Aorta (tissue), 5 donors: ENCODE results near the gene TIGD1. TPM values are rescaled to one million over a fixed set of nuclear protein-coding genes. Genes with fewer than 3 reads are reported as not detected.

Experiments
- ATAC-seq: fragments of 200-7000 bp; cut with Tn5 transposase; one replicate; pipeline ENCODE4 v1.9.1; 2022; ENCODE audit warnings: moderate library complexity; ENCODE audit not compliant: low FRiP score
- DNase-seq, 2 donors: peaks; one replicate each; pipeline ENCODE4 v3.0.0-alpha.2; 2020
- H3K27ac ChIP-seq, 2 donors: one replicate each; pipeline ENCODE4 v1.5.1; 2013; ENCODE audit warnings: low read length in 2 of 2, mild to moderate bottlenecking in 2 of 2, moderate library complexity in 2 of 2, control low read depth in 1 of 2, inconsistent platforms in 1 of 2, low read depth in 1 of 2
- H3K27me3 ChIP-seq, 2 donors: one replicate each; pipeline ENCODE4 v1.6.1; 2013; ENCODE audit warnings: control low read depth in 1 of 2, low read length in 1 of 2, mild to moderate bottlenecking in 1 of 2, moderate library complexity in 1 of 2; ENCODE audit not compliant: insufficient read depth in 2 of 2, control insufficient read depth in 1 of 2
- H3K36me3 ChIP-seq, 2 donors: one replicate each; pipeline ENCODE4 v1.6.1; 2013; ENCODE audit warnings: control low read depth in 1 of 2, low read length in 1 of 2, mild to moderate bottlenecking in 1 of 2; ENCODE audit not compliant: insufficient read depth in 2 of 2, control insufficient read depth in 1 of 2
- H3K4me1 ChIP-seq, 2 donors: one replicate each; pipeline ENCODE4 v1.6.1; 2013; ENCODE audit warnings: low read length in 2 of 2, control low read depth in 1 of 2, mild to moderate bottlenecking in 1 of 2, moderate library complexity in 1 of 2; ENCODE audit not compliant: insufficient read depth in 2 of 2, control insufficient read depth in 1 of 2
- H3K4me3 ChIP-seq, 2 donors: one replicate each; pipeline ENCODE4 v1.5.1; 2013; ENCODE audit warnings: low read length in 2 of 2, control low read depth in 1 of 2, mild to moderate bottlenecking in 1 of 2
- H3K9me3 ChIP-seq: one replicate; pipeline ENCODE4 v1.6.1; 2013; ENCODE audit warnings: mild to moderate bottlenecking, low read length; ENCODE audit not compliant: control insufficient read depth
- whole genome bisulfite sequencing, 2 donors: extraction: QIAGEN DNeasy Blood & Tissue Kit; methylation state at CpG; one replicate each; pipeline ENCODE4 v1.1.7; 2013; 5-methylcytosine and 5-hydroxymethylcytosine counted together
- intact Hi-C, 2 donors: fragments of 100-400 bp; cut with DNase I; formaldehyde crosslinking; loops; one replicate each; pipeline versions ENCODE4 v1.14.2 to v1.15.0; 2022
- polyA plus RNA-seq, 2 donors: library from polyadenylated mRNA; stranded (reverse); fragments of 200-250 nt; gene quantifications; one replicate each; pipeline ENCODE4 v1.2.3, GENCODE V29; 2013
- total RNA-seq, 2 donors: library from RNA; stranded (reverse); fragmentation: NEBNext Ultra II Directional; extraction: Animal tissue kit (Norgen Biotek cat#: 25700); gene quantifications; one replicate each; pipeline ENCODE4 v1.2.1, GENCODE V29; 2021
- donor health status: healthy with polysubstance abuse.
- donor health status: Bipolar disorder and iron deficiency.
- donor health status: DM: no; HTN: no; CAD: no.
- donor health status: DM: no; HTN: no; CAD: no.
- donor health status: DM: yes; HTN: yes; CAD: no.

The TIGD1 gene
- total and polyA plus RNA-seq, 4 donors, result 0.50 to 3.3 (median 2.1) TPM

DNA sequence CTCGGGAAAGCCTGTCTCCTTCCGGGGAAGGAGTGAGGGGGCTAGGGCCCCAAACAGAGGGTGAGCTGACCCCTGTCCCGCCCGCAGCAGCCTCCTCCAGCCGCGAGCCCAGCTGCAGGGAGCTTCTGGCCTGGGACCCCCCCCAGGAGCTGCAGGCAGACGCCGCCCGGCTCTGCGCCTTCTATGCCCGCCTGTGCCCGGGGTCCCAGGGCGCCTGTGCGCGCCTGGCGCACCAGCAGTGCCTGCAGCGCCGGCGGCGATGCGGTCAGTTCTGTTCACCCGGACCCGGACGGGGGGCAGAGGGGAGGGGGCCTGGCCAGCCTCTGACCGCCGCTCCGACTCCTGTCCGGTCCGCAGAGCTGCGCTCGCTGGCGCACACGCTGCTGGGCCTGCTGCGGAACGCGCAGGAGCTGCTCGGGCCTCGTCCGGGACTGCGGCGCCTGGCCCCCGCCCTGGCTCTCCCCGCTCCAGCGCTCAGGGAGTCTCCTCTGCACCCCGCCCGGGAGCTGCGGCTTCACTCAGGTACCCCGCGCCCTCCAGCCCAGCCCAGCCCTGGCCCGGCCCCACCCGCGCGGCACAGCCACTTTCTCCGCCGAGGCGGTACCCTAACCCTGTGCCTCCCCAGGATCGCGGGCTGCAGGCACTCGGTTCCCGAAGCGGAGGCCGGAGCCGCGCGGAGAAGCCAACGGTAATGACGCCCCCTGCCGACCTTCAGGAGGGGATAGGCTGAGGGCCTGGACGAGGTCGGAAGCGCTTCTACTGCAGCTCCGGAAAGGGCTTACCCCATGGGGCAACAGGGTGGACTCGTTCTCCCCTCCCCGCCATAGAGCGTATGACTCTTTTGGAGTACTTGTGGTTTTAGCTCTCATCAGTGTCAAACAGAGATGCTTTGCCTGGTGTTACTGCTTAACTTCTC is 26.4 kb downstream of the TIGD1 start:
- ATAC-seq (no peak), DNase-seq (no peak)
- Histone ChIP-seq H3K4me3 (no peak overlapping the region), H3K9me3 (no peaks in the 10 kb centered on the region), H3K27me3 (no peaks in the 10 kb centered on the region), H3K36me3 (no peaks in the 10 kb centered on the region), H3K4me1 (no peaks in the 10 kb centered on the region), H3K27ac (no peak overlapping the region)
- WGBS, 2 donors, result 1% methylated on average over 68 to 75 of the region's 75 CpGs
- intact Hi-C loops, result loop anchor here in 1 of 2 donors (10.0 kb wide), 1 partner anchor 619 kb away; no protein-coding TSS in a partner anchor

DNA sequence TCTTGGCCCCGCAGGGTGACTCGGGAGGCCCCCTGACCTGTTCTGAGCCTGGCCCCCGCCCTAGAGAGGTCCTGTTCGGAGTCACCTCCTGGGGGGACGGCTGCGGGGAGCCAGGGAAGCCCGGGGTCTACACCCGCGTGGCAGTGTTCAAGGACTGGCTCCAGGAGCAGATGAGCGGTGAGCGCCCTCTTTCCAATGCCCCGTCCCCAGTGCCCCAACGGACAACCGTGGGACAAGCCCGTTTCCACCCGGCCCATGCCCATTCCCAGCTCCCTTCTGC is 27.0 kb downstream of the TIGD1 start:
- H3K4me3 ChIP-seq, result no peak overlapping the region
- DNase-seq (no peak), ATAC-seq (no peak)
- H3K4me1 ChIP-seq, result no peaks in the 10 kb centered on the region
- H3K36me3 ChIP-seq, result no peaks in the 10 kb centered on the region
- WGBS, 2 donors, result 12 to 14% methylated on average over 15 to 16 of the region's 16 CpGs
- H3K27me3 ChIP-seq, result no peaks in the 10 kb centered on the region
- no peaks in the 10 kb centered on the region for H3K9me3 ChIP-seq
- no peak overlapping the region for H3K27ac ChIP-seq
- intact Hi-C loops, result loop anchor here in 1 of 2 donors (10.0 kb wide), 1 partner anchor 619 kb away; no protein-coding TSS in a partner anchor

DNA sequence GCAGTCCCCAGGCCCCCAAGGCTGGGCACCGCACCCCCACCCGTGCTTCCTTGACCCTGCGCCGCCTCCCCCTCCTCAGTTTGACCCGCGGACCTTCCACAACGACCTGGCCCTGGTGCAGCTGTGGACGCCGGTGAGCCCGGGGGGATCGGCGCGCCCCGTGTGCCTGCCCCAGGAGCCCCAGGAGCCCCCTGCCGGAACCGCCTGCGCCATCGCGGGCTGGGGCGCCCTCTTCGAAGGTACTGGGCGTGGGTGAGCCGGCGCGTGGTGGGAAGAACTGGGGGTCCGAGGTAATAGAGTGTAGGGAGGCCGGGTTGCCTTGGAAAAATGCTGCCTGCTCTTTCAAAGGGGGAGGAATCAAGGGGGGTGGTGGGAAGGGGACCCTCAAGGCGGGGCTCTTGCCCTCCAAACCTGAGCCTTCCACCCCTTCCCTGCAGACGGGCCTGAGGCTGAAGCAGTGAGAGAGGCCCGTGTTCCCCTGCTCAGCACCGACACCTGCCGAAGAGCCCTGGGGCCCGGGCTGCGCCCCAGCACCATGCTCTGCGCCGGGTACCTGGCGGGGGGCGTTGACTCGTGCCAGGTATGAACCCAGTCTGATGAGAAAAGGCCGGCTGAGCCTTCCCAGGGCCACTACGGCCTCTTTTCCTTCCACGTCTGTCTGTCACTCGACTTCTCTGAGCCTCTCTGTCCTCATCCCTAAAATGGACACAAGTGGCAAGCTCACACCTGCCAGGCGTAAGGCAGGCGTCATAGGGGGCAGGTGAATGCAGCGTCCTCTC is 27.5 kb downstream of the TIGD1 start:
- Histone ChIP-seq H3K4me1 (no peaks in the 10 kb centered on the region), H3K9me3 (no peaks in the 10 kb centered on the region), H3K27ac (no peak overlapping the region), H3K4me3 (no peak overlapping the region), H3K36me3 (no peaks in the 10 kb centered on the region), H3K27me3 (no peaks in the 10 kb centered on the region)
- DNase-seq, result no peak
- intact Hi-C loops, result loop anchor here in 1 of 2 donors (10.0 kb wide), 1 partner anchor 618 kb away; no protein-coding TSS in a partner anchor
- no peak for ATAC-seq
- WGBS, 2 donors, result 14 to 17% methylated on average over 40 to 46 of the region's 46 CpGs

DNA sequence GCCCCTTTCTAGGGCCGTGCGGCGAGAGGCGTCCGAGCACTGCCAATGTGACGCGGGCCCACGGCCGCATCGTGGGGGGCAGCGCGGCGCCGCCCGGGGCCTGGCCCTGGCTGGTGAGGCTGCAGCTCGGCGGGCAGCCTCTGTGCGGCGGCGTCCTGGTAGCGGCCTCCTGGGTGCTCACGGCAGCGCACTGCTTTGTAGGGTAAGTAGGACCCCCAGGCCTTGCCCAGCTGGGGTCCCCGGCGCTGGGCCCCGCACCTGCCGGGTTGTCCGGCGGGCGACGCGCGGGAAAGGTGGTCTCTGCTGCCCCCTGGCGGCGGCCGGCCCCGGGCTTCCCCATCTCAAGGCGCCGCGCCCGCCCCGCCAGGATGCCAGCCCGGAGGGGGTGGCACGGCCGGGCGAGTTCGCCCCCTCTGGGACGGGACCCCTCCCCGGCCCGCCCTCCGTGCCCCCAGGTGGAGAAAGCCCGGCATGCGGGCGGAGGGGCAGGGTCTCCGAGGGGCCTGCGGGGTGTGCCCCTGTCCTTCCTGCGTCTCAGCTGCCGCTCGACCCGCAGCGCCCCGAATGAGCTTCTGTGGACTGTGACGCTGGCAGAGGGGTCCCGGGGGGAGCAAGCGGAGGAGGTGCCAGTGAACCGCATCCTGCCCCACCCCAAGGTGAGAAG is 28.3 kb downstream of the TIGD1 start:
- Histone ChIP-seq H3K9me3 (no peaks in the 10 kb centered on the region), H3K4me3 (no peak overlapping the region), H3K27ac (no peak overlapping the region), H3K27me3 (no peaks in the 10 kb centered on the region), H3K36me3 (no peaks in the 10 kb centered on the region), H3K4me1 (no peaks in the 10 kb centered on the region)
- DNase-seq, result peak; percentile 61 to 91
- 3 to 4% methylated on average over 51 to 66 of the region's 66 CpGs for WGBS, 2 donors
- ATAC-seq, result no peak
- intact Hi-C loops, result loop anchor here in 1 of 2 donors (10.0 kb wide), 1 partner anchor 617 kb away; no protein-coding TSS in a partner anchor

DNA sequence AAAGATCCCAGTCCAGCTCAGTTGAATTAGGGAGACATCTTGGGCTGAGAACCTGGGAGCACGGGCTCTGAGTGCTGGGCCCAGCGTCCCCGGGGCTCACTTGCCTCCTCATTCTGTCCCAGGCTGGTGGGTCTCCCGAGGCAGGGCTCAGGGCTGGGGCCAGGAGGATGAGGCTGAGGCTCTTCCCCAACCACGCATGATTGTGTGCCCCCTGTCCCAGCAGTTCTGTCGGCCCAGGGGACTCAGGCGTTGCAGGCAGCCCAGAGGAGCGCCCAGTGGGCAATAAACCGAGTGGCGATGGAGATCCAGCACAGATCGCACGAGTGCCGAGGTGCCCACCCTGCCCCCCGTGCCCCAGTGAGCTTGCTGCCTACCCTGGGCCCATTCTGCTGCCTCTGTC is 29.3 kb downstream of the TIGD1 start:
- 91 to 92% methylated on average over 14 of the region's 14 CpGs for WGBS, 2 donors
- intact Hi-C loops, result loop anchor here in 1 of 2 donors (10.0 kb wide), 1 partner anchor 616 kb away; no protein-coding TSS in a partner anchor
- ATAC-seq (no peak), DNase-seq (no peak)
- H3K9me3 ChIP-seq, result no peaks in the 10 kb centered on the region
- H3K4me1 ChIP-seq, result no peaks in the 10 kb centered on the region
- H3K27me3 ChIP-seq, result no peaks in the 10 kb centered on the region
- no peaks in the 10 kb centered on the region for H3K36me3 ChIP-seq
- H3K4me3 ChIP-seq, result no peak overlapping the region
- no peak overlapping the region for H3K27ac ChIP-seq

DNA sequence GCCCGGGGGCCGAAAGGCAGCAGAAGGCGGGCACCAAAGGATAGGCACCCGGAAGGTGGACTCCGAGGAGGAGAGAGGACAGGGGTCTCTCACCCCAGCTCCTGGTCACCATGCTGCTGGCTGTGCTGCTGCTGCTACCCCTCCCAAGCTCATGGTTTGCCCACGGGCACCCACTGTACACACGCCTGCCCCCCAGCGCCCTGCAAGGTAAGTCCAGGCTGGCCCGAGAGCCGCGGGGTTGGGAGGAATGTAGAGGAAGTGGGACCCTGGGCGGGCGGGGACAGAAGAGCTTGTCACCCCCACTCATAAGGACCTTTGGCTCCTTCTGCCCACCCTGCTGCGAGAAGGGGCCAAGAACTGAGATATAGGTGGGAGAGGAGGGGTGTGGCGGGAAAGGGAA is 29.9 kb downstream of the TIGD1 start:
- intact Hi-C loops, result loop anchor here in 1 of 2 donors (10.0 kb wide), 1 partner anchor 616 kb away; no protein-coding TSS in a partner anchor
- H3K4me1 ChIP-seq, result no peaks in the 10 kb centered on the region

DNA sequence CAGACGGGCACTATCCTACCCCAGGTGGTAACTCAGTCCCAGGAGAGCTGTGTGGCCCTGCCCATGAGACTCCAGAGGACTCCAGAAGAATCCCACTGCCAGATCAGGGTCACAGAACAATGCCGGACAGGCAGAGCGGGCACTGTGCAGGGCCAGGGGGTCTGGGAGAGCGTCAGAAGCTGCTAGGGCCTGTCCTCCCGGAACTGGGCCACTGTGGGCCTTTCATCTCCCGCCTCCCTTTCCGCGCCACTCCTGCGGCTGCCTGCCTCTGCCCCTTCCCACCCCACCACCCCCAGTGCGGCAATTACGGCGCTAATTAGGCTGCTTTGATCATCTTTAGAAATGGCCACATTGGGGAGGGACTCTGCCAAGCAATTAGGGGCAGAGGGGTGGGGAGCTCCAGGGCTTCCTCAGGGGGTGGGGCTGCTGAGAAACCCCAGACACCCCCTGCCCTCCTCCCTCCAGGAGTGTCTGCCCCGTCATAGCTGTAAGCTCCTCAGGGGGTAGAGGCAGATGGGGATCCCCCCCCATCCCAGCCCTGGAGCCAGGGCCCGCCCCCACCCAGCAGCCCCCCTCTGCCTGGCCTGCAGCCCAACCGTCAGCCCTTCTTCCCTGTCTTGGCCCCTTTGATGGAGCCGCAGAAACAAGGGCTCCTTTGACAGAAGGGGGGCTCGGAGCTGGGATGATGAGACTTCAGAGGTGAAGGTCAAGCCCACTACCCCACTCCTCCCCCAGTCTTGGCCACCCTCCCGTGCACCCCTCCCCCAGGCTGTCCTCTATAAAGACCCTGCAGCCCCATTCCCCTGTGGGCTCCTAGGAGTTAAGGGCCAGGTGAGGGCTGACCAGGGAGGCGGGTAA is 30.5 kb downstream of the TIGD1 start, which contains the start of gene PRSS56:
TSS of gene PRSS56 (plus strand) at position 808 of the 858 bp plus-strand sequence. CDS start 211 bp downstream, outside the sequence.
- ATAC-seq, result no peak

More for the DNA sequence above, 29.9 kb downstream of the TIGD1 start:
- 69 to 71% methylated on average over 15 of the region's 15 CpGs for WGBS, 2 donors
- no peaks in the 10 kb centered on the region for H3K27me3 ChIP-seq
- ATAC-seq (no peak), DNase-seq (no peak)
- no peak overlapping the region for H3K27ac ChIP-seq
- no peak overlapping the region for H3K4me3 ChIP-seq
- H3K9me3 ChIP-seq, result no peaks in the 10 kb centered on the region
- H3K36me3 ChIP-seq, result no peaks in the 10 kb centered on the region

More for the DNA sequence above, 30.5 kb downstream of the TIGD1 start, which contains the start of gene PRSS56:
- Histone ChIP-seq H3K4me1 (no peaks in the 10 kb centered on the region), H3K9me3 (no peaks in the 10 kb centered on the region), H3K36me3 (no peaks in the 10 kb centered on the region), H3K27me3 (no peaks in the 10 kb centered on the region), H3K4me3 (no peak within 1 kb of the TSS), H3K27ac (no peak within 1 kb of the TSS)
- DNase-seq, result no peak
- intact Hi-C loops, result loop anchor here in 1 of 2 donors (10.0 kb wide), 1 partner anchor 615 kb away; no protein-coding TSS in a partner anchor
- WGBS, 2 donors, result 49 to 60% methylated on average over 18 to 19 of the region's 19 CpGs
